ENCODE data around the gene NID2. TPM values are rescaled to one million over a fixed set of nuclear protein-coding genes. Genes with fewer than 3 reads are reported as not detected.

Gene NID2
- total and polyA plus RNA-seq, 9 of the 15 experiments (the other 6 are each of a cell fraction or from before 2014, with no cell fraction given): 0.04 to 0.45 (median 0.16) TPM; not detected in 3

- Histone ChIP-seq H3K27me3 (ENCODE audit: control insufficient read depth in 2 of 2, insufficient read depth in 2 of 2, low read length in 2 of 2) (peaks cover 0 to 5% of the 10 kb centered on the region in 2 experiments; a peak in 1 of 5 replicates), H4K20me1 (replicated peaks; ENCODE audit: control insufficient read depth, insufficient read depth, low read length) (no peaks in the 10 kb centered on the region), H3K36me3 (ENCODE audit: control insufficient read depth, insufficient read depth, low read length) (no peaks in the 10 kb centered on the region), H3K4me2 (ENCODE audit: insufficient read depth, low read length) (no peak overlapping the region), H3K79me2 (ENCODE audit: control insufficient read depth, insufficient read depth, low read length) (no peaks in the 10 kb centered on the region), H3K4me1 (replicated peaks in 1 of 2; ENCODE audit: control insufficient read depth in 2 of 2, insufficient read depth in 2 of 2, low read length in 2 of 2) (no peaks in the 10 kb centered on the region), H3K27ac (ENCODE audit: extremely low read depth, low read depth, low read length) (no peak overlapping the region), H2AFZ (ENCODE audit: low read depth, low read length) (no peak overlapping the region), H3K4me3 (no peak overlapping the region), H3K9me1 (ENCODE audit: control insufficient read depth, insufficient read depth, low read length) (no peaks in the 10 kb centered on the region), H3K9me3 (replicated peaks; ENCODE audit: control insufficient read depth, insufficient read depth, low read depth, low read length) (no peaks in the 10 kb centered on the region), H3K9ac (ENCODE audit: insufficient read depth in 1 of 2, low read depth in 2 of 2, low read length in 2 of 2) (no peak overlapping the region)
- DNase-seq (ENCODE audit: extremely low read depth in 1 of 4, low spot score in 3 of 4) (no peak), FAIRE-seq (no peak), ATAC-seq (no peak)
- intact Hi-C loops (cut with micrococcal nuclease) (no loop called here), in situ Hi-C loops (cut with MboI) (no loop called here)
- BruUV-seq (replicated peaks): no TSS peak
- 6% methylated on average over 5 of the region's 10 CpGs for WGBS (ENCODE audit: insufficient coverage, low coverage, missing lambda C conversion rate)
- ChIA-PET POLR2A (no interaction called here), CTCF (ENCODE audit: low intra/inter-chr PET ratio) (no interaction called here)
- TF ChIP-seq WHSC1 (IDR thresholded peaks at IDR 0.05; ENCODE audit: low read length) (no peak), IRF2 (CRISPR knock-in tag; IDR thresholded peaks at IDR 0.05) (no peak), KLF6 (CRISPR knock-in tag; IDR thresholded peaks at IDR 0.05; ENCODE audit: borderline replicate concordance) (no peak), TCF15 (CRISPR knock-in tag; IDR thresholded peaks at IDR 0.05) (no peak), ZNF280A (IDR thresholded peaks at IDR 0.05; ENCODE audit: low read depth, partially characterized antibody) (no peak), BACH1 (tag; IDR thresholded peaks at IDR 0.05) (no peak), GABPB2 (CRISPR knock-in tag; conservative IDR thresholded peaks at IDR 0.05) (no peak), CTCF (IDR thresholded peaks at IDR 0.05 in 2 of 3, conservative IDR thresholded peaks at IDR 0.05 in 1 of 3; ENCODE audit: insufficient read depth in 2 of 3, low read depth in 1 of 3, low read length in 3 of 3) (no peak)
- TF ChIP-seq, protein P1, sequence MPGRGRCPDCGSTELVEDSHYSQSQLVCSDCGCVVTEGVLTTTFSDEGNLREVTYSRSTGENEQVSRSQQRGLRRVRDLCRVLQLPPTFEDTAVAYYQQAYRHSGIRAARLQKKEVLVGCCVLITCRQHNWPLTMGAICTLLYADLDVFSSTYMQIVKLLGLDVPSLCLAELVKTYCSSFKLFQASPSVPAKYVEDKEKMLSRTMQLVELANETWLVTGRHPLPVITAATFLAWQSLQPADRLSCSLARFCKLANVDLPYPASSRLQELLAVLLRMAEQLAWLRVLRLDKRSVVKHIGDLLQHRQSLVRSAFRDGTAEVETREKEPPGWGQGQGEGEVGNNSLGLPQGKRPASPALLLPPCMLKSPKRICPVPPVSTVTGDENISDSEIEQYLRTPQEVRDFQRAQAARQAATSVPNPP (IDR thresholded peaks at IDR 0.05; ENCODE audit: borderline replicate concordance, insufficient read depth, insufficient read length): no peak
Observed at GRCh38 chr14:52026901-52027300, 42.0 kb downstream of the NID2 start.

Data from K562 (cell line).